Panc1 (cell line): ENCODE results near the gene TNFSF9. TPM values are rescaled to one million over a fixed set of nuclear protein-coding genes. Genes with fewer than 3 reads are reported as not detected.

Experiments
- ATAC-seq: fragments of 200-7000 bp; cut with Tn5 transposase; 2 replicates; pipeline ENCODE4 v1.9.1; 2020; ENCODE audit warnings: mild to moderate bottlenecking, moderate library complexity
- BruUV-seq: library from RNA; stranded (reverse); fragments of 400-500 nt; replicated peaks from 2 replicates; lab custom pipeline; 2021; lab: Mats Ljungman, UMichigan
- CTCF ChIA-PET: fragments of 300-600 bp; sonication (Branson Sonifier 250); formaldehyde crosslinking; loops from one replicate; lab custom pipeline; 2022; ENCODE audit warnings: antibody characterized with exemption; lab: Charles Lee
- POLR2A ChIA-PET: fragments of 300-600 bp; sonication (Branson Sonifier 250); formaldehyde crosslinking; loops from one replicate; lab custom pipeline; 2022; ENCODE audit warnings: antibody characterized with exemption; lab: Charles Lee
- DNase-seq: peaks from one replicate; pipeline ENCODE4 v3.0.0-alpha.2; 2010; ENCODE audit warnings: low read depth, low spot score
- H3K27ac ChIP-seq: 2 replicates; pipeline ENCODE4 v1.5.1; 2011; ENCODE audit warnings: mild to moderate bottlenecking, low read length, inconsistent platforms
- H3K27me3 ChIP-seq: fragments of 200-500 bp; sonication (Bioruptor generic); 2 replicates; pipeline ENCODE4 v1.6.0; 2014; ENCODE audit warnings: low read length, inconsistent platforms; ENCODE audit not compliant: control insufficient read depth, insufficient read depth
- H3K36me3 ChIP-seq: fragments of 200-500 bp; sonication (Bioruptor generic); 2 replicates; pipeline ENCODE4 v1.5.1; 2014; ENCODE audit warnings: inconsistent platforms, mild to moderate bottlenecking, low read length, moderate library complexity; ENCODE audit not compliant: control insufficient read depth, insufficient read depth
- H3K4me1 ChIP-seq: 2 replicates; pipeline ENCODE4 v1.5.1; 2011; ENCODE audit warnings: inconsistent platforms, mild to moderate bottlenecking, low read length, moderate library complexity; ENCODE audit not compliant: control insufficient read depth, insufficient read depth
- H3K4me3 ChIP-seq, 2 experiments: 2 replicates each; pipeline ENCODE4 v1.5.1; 2011 to 2012; ENCODE audit warnings: low read depth in 2 of 2, low read length in 2 of 2, mild to moderate bottlenecking in 2 of 2, inconsistent platforms in 1 of 2, moderate library complexity in 1 of 2
- H3K9me3 ChIP-seq: fragments of 200-500 bp; sonication (Bioruptor generic); 2 replicates; pipeline ENCODE4 v1.5.1; 2014; ENCODE audit warnings: low read depth, mild to moderate bottlenecking, inconsistent platforms, low read length, moderate library complexity; ENCODE audit not compliant: control insufficient read depth, insufficient read depth
- POLR2AphosphoS5 ChIP-seq: IDR thresholded peaks from 2 replicates; pipeline ENCODE4 v1.6.1; 2012; ENCODE audit warnings: mild to moderate bottlenecking, low read depth, low read length, moderate library complexity
- REST ChIP-seq, 2 experiments: IDR thresholded peaks; 2 replicates each; pipeline ENCODE4 v1.6.1; 2011 to 2012; ENCODE audit warnings: low read depth in 2 of 2, control low read depth in 1 of 2, low read length in 1 of 2, mild to moderate bottlenecking in 1 of 2, moderate library complexity in 1 of 2; ENCODE audit not compliant: insufficient read depth in 1 of 2
- SIN3A ChIP-seq: IDR thresholded peaks from 2 replicates; pipeline ENCODE4 v1.6.1; 2012; ENCODE audit warnings: low read depth, mild to moderate bottlenecking, low read length, moderate library complexity, borderline replicate concordance; ENCODE audit not compliant: insufficient read depth
- TCF7L2 ChIP-seq: IDR thresholded peaks from 2 replicates; pipeline ENCODE4 v1.6.1; 2011; ENCODE audit warnings: mild to moderate bottlenecking, low read depth, low read length, inconsistent platforms
- in situ Hi-C: cut with HindIII; loops from 2 replicates; pipeline ENCODE4 v1.10.0; 2016; ENCODE audit warnings: low sequenced_read_pairs, low pct_unique_long_range_greater_than_20kb
- intact Hi-C: fragments of 100-400 bp; cut with micrococcal nuclease; formaldehyde crosslinking; loops from one replicate; pipeline ENCODE4 v1.10.0; 2022; ENCODE audit not compliant: unreplicated experiment
- total RNA-seq: library from RNA; stranded (reverse); gene quantifications from one replicate; pipeline ENCODE4 v1.2.1, GENCODE V29; 2021; ENCODE audit not compliant: unreplicated experiment
- TF ChIP-seq, protein P1 (sequence below): fragments of 450-650 bp; IDR thresholded peaks from 2 replicates; pipeline ENCODE4 v1.5.1; 2017; ENCODE audit warnings: mild to moderate bottlenecking

Gene TNFSF9
- total RNA-seq, 1 experiment from 2014 or later: 2.9 TPM

DNA sequence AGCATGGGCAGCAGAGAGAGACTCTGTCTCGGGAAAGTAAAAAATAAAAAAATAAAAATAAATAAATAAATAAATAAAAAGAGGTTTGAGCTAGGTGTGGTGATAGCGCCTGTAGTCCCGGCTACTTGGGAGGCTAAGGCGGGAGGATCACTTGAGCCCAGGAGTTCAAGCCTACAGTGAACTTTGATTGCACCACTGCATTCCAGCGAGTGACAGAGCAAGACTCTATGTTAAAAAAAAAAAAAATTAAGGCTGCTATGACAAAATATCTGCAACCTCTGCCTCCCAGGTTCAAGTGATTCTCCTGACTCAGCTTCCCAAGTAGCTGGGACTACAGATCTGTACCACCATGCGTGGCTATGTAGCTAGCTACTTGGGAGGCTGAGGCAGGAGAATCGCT is 46.0 kb upstream of the TNFSF9 start:
- no peak for TF ChIP-seq REST (IDR thresholded peaks at IDR 0.05; ENCODE audit: insufficient read depth in 1 of 2, low read depth in 2 of 2, low read length in 1 of 2)
- TF ChIP-seq POLR2AphosphoS5: no peak
- TF ChIP-seq SIN3A: no peak
- TF ChIP-seq TCF7L2: no peak
- TF ChIP-seq, protein P1, sequence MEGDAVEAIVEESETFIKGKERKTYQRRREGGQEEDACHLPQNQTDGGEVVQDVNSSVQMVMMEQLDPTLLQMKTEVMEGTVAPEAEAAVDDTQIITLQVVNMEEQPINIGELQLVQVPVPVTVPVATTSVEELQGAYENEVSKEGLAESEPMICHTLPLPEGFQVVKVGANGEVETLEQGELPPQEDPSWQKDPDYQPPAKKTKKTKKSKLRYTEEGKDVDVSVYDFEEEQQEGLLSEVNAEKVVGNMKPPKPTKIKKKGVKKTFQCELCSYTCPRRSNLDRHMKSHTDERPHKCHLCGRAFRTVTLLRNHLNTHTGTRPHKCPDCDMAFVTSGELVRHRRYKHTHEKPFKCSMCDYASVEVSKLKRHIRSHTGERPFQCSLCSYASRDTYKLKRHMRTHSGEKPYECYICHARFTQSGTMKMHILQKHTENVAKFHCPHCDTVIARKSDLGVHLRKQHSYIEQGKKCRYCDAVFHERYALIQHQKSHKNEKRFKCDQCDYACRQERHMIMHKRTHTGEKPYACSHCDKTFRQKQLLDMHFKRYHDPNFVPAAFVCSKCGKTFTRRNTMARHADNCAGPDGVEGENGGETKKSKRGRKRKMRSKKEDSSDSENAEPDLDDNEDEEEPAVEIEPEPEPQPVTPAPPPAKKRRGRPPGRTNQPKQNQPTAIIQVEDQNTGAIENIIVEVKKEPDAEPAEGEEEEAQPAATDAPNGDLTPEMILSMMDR: no peak
- Histone ChIP-seq H3K27me3 (no peaks in the 10 kb centered on the region), H3K4me3 (no peak overlapping the region), H3K27ac (no peak overlapping the region), H3K9me3 (no peaks in the 10 kb centered on the region), H3K4me1 (no peaks in the 10 kb centered on the region), H3K36me3 (no peaks in the 10 kb centered on the region)
- POLR2A ChIA-PET: no interaction called here
- in situ Hi-C loops (no loop called here), intact Hi-C loops (no loop called here)
- ATAC-seq (no peak), DNase-seq (no peak)
- no TSS peak for BruUV-seq
- CTCF ChIA-PET: no interaction called here

DNA sequence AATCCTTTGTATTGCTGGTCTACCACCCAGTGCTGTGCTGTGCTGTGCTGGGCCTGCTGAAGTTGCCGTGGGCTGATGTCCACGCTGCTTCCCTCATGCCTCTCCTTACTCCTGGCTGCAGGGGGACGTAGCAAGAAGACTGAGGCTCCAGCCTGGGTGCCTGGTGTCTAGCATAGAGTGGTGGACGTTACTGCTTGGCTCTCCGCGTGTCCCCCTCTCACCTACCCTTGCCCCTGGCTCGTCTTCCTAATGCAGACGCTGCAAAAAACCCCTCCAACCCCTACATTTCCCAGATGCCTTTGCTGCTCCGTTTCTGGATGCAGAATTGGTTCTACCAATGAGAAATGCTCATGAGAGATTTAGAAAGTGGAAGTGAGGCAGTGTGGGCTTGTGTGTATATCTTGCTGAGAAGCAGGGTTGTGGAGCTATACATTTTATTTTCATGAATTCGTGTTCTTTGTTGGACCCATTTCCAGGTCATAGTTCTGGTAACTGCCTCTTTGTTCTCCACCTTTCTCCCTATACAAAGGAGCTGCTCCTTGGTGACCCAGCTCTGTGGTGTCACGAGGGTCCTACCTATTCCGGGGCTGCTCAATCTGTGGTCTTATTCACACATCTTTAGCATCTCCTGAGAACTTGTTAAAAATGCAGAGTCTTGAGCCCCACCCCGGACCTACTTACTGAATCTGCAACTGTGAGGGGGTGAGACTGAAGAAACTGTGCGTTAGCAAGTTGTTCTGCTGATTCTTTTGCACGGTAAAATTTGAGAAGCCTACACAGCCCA is 41.4 kb upstream of the TNFSF9 start:
- in situ Hi-C loops: no loop called here
- Histone ChIP-seq H3K27me3 (no peaks in the 10 kb centered on the region), H3K36me3 (no peaks in the 10 kb centered on the region), H3K9me3 (no peaks in the 10 kb centered on the region), H3K27ac (no peak overlapping the region), H3K4me3 (no peak overlapping the region), H3K4me1 (no peaks in the 10 kb centered on the region)
- ChIA-PET POLR2A (no interaction called here), CTCF (no interaction called here)
- intact Hi-C loops: no loop called here
- ATAC-seq (no peak), DNase-seq (no peak)
- BruUV-seq: no TSS peak
- TF ChIP-seq POLR2AphosphoS5 (no peak), SIN3A (no peak), REST (IDR thresholded peaks at IDR 0.05; ENCODE audit: insufficient read depth in 1 of 2, low read depth in 2 of 2, low read length in 1 of 2) (no peak), TCF7L2 (no peak)
- TF ChIP-seq, protein P1: no peak
